Endodermal cell (in vitro differentiated cells): Measurements from ENCODE around the gene IFT122. TPM values are rescaled to one million over a fixed set of nuclear protein-coding genes. Genes with fewer than 3 reads are reported as not detected.

ENCODE experiments used
- DNase-seq: peaks from one replicate; pipeline ENCODE4 v3.0.0-alpha.2; 2017
- H3K27ac ChIP-seq: 2 replicates; pipeline ENCODE4 v1.5.1; 2013; ENCODE audit warnings: mild to moderate bottlenecking, low read depth, low read length, moderate library complexity
- H3K27me3 ChIP-seq: 2 replicates; pipeline ENCODE4 v1.6.1; 2013; ENCODE audit warnings: mild to moderate bottlenecking, low read length, moderate library complexity; ENCODE audit not compliant: insufficient read depth, control insufficient read depth, poor library complexity, severe bottlenecking
- H3K36me3 ChIP-seq: 2 replicates; pipeline ENCODE4 v1.7.0; 2013; ENCODE audit warnings: mild to moderate bottlenecking, low read length, moderate library complexity; ENCODE audit not compliant: control insufficient read depth, insufficient read depth
- H3K4me1 ChIP-seq: one replicate; pipeline ENCODE4 v1.7.0; 2013; ENCODE audit warnings: low read length; ENCODE audit not compliant: control insufficient read depth, insufficient read depth
- H3K4me3 ChIP-seq: 2 replicates; pipeline ENCODE4 v1.5.1; 2013; ENCODE audit warnings: mild to moderate bottlenecking, low read length, moderate library complexity
- H3K9ac ChIP-seq: 2 replicates; pipeline ENCODE4 v1.6.1; 2013; ENCODE audit warnings: mild to moderate bottlenecking, low read length, moderate library complexity; ENCODE audit not compliant: poor library complexity, severe bottlenecking; ENCODE audit errors: extremely low read depth
- H3K9me3 ChIP-seq: 2 replicates; pipeline ENCODE4 v1.6.1; 2013; ENCODE audit warnings: mild to moderate bottlenecking, low read length, moderate library complexity; ENCODE audit not compliant: control insufficient read depth
- H3K27ac Mint-ChIP-seq: 2 replicates; pipeline ENCODE4 v1.8.0; 2020; ENCODE audit warnings: mixed read lengths
- H3K27me3 Mint-ChIP-seq: 2 replicates; pipeline ENCODE4 v1.8.0; 2021; ENCODE audit warnings: mild to moderate bottlenecking, mixed read lengths; ENCODE audit not compliant: insufficient read depth
- H3K36me3 Mint-ChIP-seq: 2 replicates; pipeline ENCODE4 v1.8.0; 2020; ENCODE audit warnings: low read depth, mixed read lengths
- H3K4me1 Mint-ChIP-seq: 2 replicates; pipeline ENCODE4 v1.8.0; 2020; ENCODE audit warnings: mixed read lengths
- H3K4me3 Mint-ChIP-seq: 2 replicates; pipeline ENCODE4 v1.8.0; 2020; ENCODE audit warnings: mild to moderate bottlenecking, moderate library complexity, mixed read lengths
- H3K9me3 Mint-ChIP-seq: 2 replicates; pipeline ENCODE4 v1.8.0; 2020; ENCODE audit warnings: mild to moderate bottlenecking, mixed read lengths
- CTCF ChIP-seq: fragments of 200-600 bp; sonication (generic); conservative IDR thresholded peaks from 2 replicates; pipeline ENCODE4 v1.5.0; 2021; ENCODE audit warnings: antibody characterized with exemption, mild to moderate bottlenecking
- WGBS, 2 experiments: methylation state at CpG; one replicate each; pipeline versions ENCODE4 v1.1.5 to v1.1.7; 2013; ENCODE audit warnings: missing lambda C conversion rate in 2 of 2, mixed read lengths in 1 of 2; ENCODE audit not compliant: insufficient coverage in 1 of 2, insufficient read length in 1 of 2; 5-methylcytosine and 5-hydroxymethylcytosine counted together
- total RNA-seq, 2 donors: library from RNA; stranded (reverse); fragmentation: NEBNext Ultra II Directional in 1 of 2; extraction: Animal tissue kit (Norgen Biotek cat#: 25700) in 1 of 2; gene quantifications; 2 replicates in 1 of 2; 3 replicates in 1 of 2; pipeline ENCODE4 v1.2.1, GENCODE V29; 2021

Gene IFT122
- total RNA-seq, 2 donors from 2014 or later: 36.0 to 46.6 TPM

- Mint-ChIP-seq H3K27me3 (peaks cover 11% of the 10 kb centered on the region), H3K36me3 (no peaks in the 10 kb centered on the region), H3K4me1 (peaks cover 11% of the 10 kb centered on the region), H3K27ac (no peak overlapping the region), H3K4me3 (no peak overlapping the region), H3K9me3 (no peaks in the 10 kb centered on the region)
- peak; percentile 5 for DNase-seq
- Histone ChIP-seq H3K4me3 (no peak overlapping the region), H3K9me3 (no peaks in the 10 kb centered on the region), H3K9ac (no peak overlapping the region), H3K4me1 (no peaks in the 10 kb centered on the region), H3K36me3 (no peaks in the 10 kb centered on the region), H3K27me3 (no peaks in the 10 kb centered on the region), H3K27ac (no peak overlapping the region)
- WGBS, 2 experiments: 89 to 92% methylated on average over 1 to 3 of the region's 3 CpGs
- TF ChIP-seq CTCF: no peak
Measured at GRCh38 chr3:129415378-129415777, 24.6 kb upstream of the IFT122 start.

GRCh38 chr3:129415830-129416229 is 24.2 kb upstream of the IFT122 start:
- Histone ChIP-seq H3K27ac (no peak overlapping the region), H3K9me3 (no peaks in the 10 kb centered on the region), H3K36me3 (no peaks in the 10 kb centered on the region), H3K27me3 (no peaks in the 10 kb centered on the region), H3K4me3 (no peak overlapping the region), H3K9ac (no peak overlapping the region), H3K4me1 (no peaks in the 10 kb centered on the region)
- no peaks in the 10 kb centered on the region for H3K36me3 Mint-ChIP-seq
- peak; percentile 17 for DNase-seq
- TF ChIP-seq CTCF: no peak
- no peak overlapping the region for H3K27ac Mint-ChIP-seq
- peaks cover 11% of the 10 kb centered on the region for H3K27me3 Mint-ChIP-seq
- no peaks in the 10 kb centered on the region for H3K9me3 Mint-ChIP-seq
- H3K4me1 Mint-ChIP-seq: peaks cover 11% of the 10 kb centered on the region
- WGBS, 2 experiments: 88 to 92% methylated on average over 5 to 6 of the region's 6 CpGs
- no peak overlapping the region for H3K4me3 Mint-ChIP-seq

GRCh38 chr3:129416415-129416814 is 23.6 kb upstream of the IFT122 start:
- no peak overlapping the region for H3K4me3 ChIP-seq
- H3K27me3 Mint-ChIP-seq: peaks cover 9% of the 10 kb centered on the region
- H3K36me3 Mint-ChIP-seq: no peaks in the 10 kb centered on the region
- no peaks in the 10 kb centered on the region for H3K9me3 Mint-ChIP-seq
- H3K27me3 ChIP-seq: no peaks in the 10 kb centered on the region
- H3K9ac ChIP-seq: no peak overlapping the region
- TF ChIP-seq CTCF: no peak
- H3K27ac ChIP-seq: no peak overlapping the region
- no peaks in the 10 kb centered on the region for H3K9me3 ChIP-seq
- no peaks in the 10 kb centered on the region for H3K36me3 ChIP-seq
- H3K4me3 Mint-ChIP-seq: no peak overlapping the region
- peaks cover 11% of the 10 kb centered on the region for H3K4me1 Mint-ChIP-seq
- WGBS, 2 experiments: 96 to 99% methylated on average over 4 of the region's 4 CpGs
- H3K4me1 ChIP-seq: no peaks in the 10 kb centered on the region
- no peak overlapping the region for H3K27ac Mint-ChIP-seq
- DNase-seq: no peak
